Endothelial cell of umbilical vein (primary cell): ENCODE results near the gene MFSD2A.

ENCODE experiments used
- CTCF ChIP-seq, 2 donors: IDR thresholded peaks; 1 replicate in 1 of 2; 2 replicates in 1 of 2; pipeline ENCODE4 v1.5.1; 2011; ENCODE audit warnings: low read length in 2 of 2, mild to moderate bottlenecking in 2 of 2, moderate library complexity in 2 of 2, control low read depth in 1 of 2, inconsistent platforms in 1 of 2, low read depth in 1 of 2; ENCODE audit not compliant: insufficient read depth in 1 of 2; ENCODE audit errors: extremely low read depth in 1 of 2
- EZH2 ChIP-seq: IDR thresholded peaks from 2 replicates; pipeline ENCODE4 v1.6.1; 2012; ENCODE audit warnings: borderline replicate concordance, low read depth, mild to moderate bottlenecking, moderate library complexity, low read length, inconsistent platforms; ENCODE audit not compliant: severe bottlenecking
- FOS ChIP-seq: IDR thresholded peaks from 2 replicates; pipeline ENCODE4 v1.6.1; 2011; ENCODE audit warnings: mild to moderate bottlenecking, low read length, moderate library complexity, borderline replicate concordance; ENCODE audit not compliant: insufficient read depth
- POLR2A ChIP-seq: IDR thresholded peaks from 2 replicates; pipeline ENCODE4 v1.6.1; 2012; ENCODE audit warnings: low read depth, mild to moderate bottlenecking, control low read depth, low read length
- TF ChIP-seq, protein P1 (sequence below): IDR thresholded peaks from 2 replicates; pipeline ENCODE4 v1.6.1; 2011; ENCODE audit not compliant: insufficient read depth, insufficient read length

DNA sequence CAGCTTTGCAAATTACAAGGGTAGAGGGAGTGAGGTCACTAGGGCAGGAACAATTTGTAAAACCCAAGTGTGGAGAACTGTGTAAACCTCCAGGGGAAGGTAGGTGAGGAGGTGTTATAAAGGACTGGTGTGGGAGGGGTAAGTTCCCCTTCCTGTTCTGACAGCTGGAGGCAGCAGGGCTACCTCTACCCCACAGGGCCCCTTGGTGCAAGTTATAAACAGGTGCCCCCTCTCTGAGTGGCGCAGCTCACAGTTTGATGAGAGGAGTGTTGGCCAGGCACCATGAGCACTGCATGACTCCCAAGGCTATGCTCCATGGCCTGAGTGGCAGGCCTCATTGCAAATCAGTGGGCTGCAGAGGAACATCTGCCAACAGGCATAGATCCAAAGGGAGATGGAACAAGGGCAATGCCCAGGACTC lies 41.0 kb downstream of the MFSD2A start:
- TF ChIP-seq CTCF (IDR thresholded peaks at IDR 0.05; ENCODE audit: extremely low read depth in 1 of 2, insufficient read depth in 1 of 2, low read depth in 1 of 2, low read length in 2 of 2) (no peak), POLR2A (no peak), FOS (no peak), EZH2 (no peak)
- TF ChIP-seq, protein P1, sequence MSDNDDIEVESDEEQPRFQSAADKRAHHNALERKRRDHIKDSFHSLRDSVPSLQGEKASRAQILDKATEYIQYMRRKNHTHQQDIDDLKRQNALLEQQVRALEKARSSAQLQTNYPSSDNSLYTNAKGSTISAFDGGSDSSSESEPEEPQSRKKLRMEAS: no peak
